Measurements from ENCODE around the gene RASEF. TPM values are rescaled to one million over a fixed set of nuclear protein-coding genes. Genes with fewer than 3 reads are reported as not detected.

Gene RASEF
- total RNA-seq, 1 experiment from 2014 or later: 12.6 TPM

GRCh38 chr9:83034587-83034986 is 28.4 kb downstream of the RASEF start:
- Histone ChIP-seq H3K36me3 (no peaks in the 10 kb centered on the region), H3K4me1 (no peaks in the 10 kb centered on the region), H3K27me3 (no peaks in the 10 kb centered on the region), H3K27ac (no peak overlapping the region), H3K4me3 (no peak overlapping the region), H3K9me3 (replicated peaks) (no peaks in the 10 kb centered on the region)
- no peak for DNase-seq

- Histone ChIP-seq H3K27ac (no peak overlapping the region), H3K27me3 (no peaks in the 10 kb centered on the region), H3K9me3 (replicated peaks) (no peaks in the 10 kb centered on the region), H3K36me3 (no peaks in the 10 kb centered on the region), H3K4me3 (no peak overlapping the region), H3K4me1 (no peaks in the 10 kb centered on the region)
- no peak for DNase-seq
These were observed 28.9 kb downstream of the RASEF start for GRCh38 chr9:83034026-83034425.

GRCh38 chr9:83032065-83032625 is 30.8 kb downstream of the RASEF start:
- H3K27me3 ChIP-seq: no peaks in the 10 kb centered on the region
- no peak for DNase-seq

GRCh38 chr9:83030391-83031107 is 32.4 kb downstream of the RASEF start:
- no peak overlapping the region for H3K4me3 ChIP-seq
- 0 out of 2 replicates have a peak, but pooled peaks cover 4% of the 10 kb centered on the region for H3K9me3 ChIP-seq (replicated peaks)
- no peaks in the 10 kb centered on the region for H3K36me3 ChIP-seq
- H3K27me3 ChIP-seq: no peaks in the 10 kb centered on the region
- DNase-seq: no peak
- no peak overlapping the region for H3K27ac ChIP-seq
- peaks cover 12% of the 10 kb centered on the region for H3K4me1 ChIP-seq

More at GRCh38 chr9:83032065-83032625, 30.8 kb downstream of the RASEF start:
- H3K4me3 ChIP-seq: no peak overlapping the region
- no peaks in the 10 kb centered on the region for H3K36me3 ChIP-seq
- H3K9me3 ChIP-seq (replicated peaks): 0 out of 2 replicates have a peak, but pooled peaks cover 4% of the 10 kb centered on the region
- no peak overlapping the region for H3K27ac ChIP-seq
- H3K4me1 ChIP-seq: peaks cover 6% of the 10 kb centered on the region

GRCh38 chr9:83029531-83030137 is 33.3 kb downstream of the RASEF start:
- no peaks in the 10 kb centered on the region for H3K27me3 ChIP-seq
- no peaks in the 10 kb centered on the region for H3K36me3 ChIP-seq
- H3K9me3 ChIP-seq (replicated peaks): 0 out of 2 replicates have a peak, but pooled peaks cover 4% of the 10 kb centered on the region
- H3K4me1 ChIP-seq: peaks cover 12% of the 10 kb centered on the region
- no peak for DNase-seq
- H3K4me3 ChIP-seq: no peak overlapping the region
- H3K27ac ChIP-seq: no peak overlapping the region

- peak; percentile 30 to 63 for DNase-seq
- Histone ChIP-seq H3K9me3 (replicated peaks) (0 out of 2 replicates have a peak, but pooled peaks cover 4% of the 10 kb centered on the region), H3K4me1 (peaks cover 12% of the 10 kb centered on the region), H3K27me3 (no peaks in the 10 kb centered on the region), H3K27ac (peak overlapping the region; percentile 62), H3K36me3 (no peaks in the 10 kb centered on the region), H3K4me3 (no peak overlapping the region)
These were observed 35.6 kb downstream of the RASEF start for GRCh38 chr9:83027153-83027891.

GRCh38 chr9:83024506-83025125 is 38.3 kb downstream of the RASEF start:
- Histone ChIP-seq H3K4me1 (peaks cover 12% of the 10 kb centered on the region), H3K36me3 (no peaks in the 10 kb centered on the region), H3K4me3 (no peak overlapping the region), H3K9me3 (replicated peaks) (0 out of 2 replicates have a peak, but pooled peaks cover 4% of the 10 kb centered on the region), H3K27ac (no peak overlapping the region), H3K27me3 (no peaks in the 10 kb centered on the region)
- DNase-seq: no peak

GRCh38 chr9:83023151-83023550 is 39.8 kb downstream of the RASEF start:
- H3K4me1 ChIP-seq: peaks cover 12% of the 10 kb centered on the region
- no peaks in the 10 kb centered on the region for H3K9me3 ChIP-seq (replicated peaks)
- no peak overlapping the region for H3K27ac ChIP-seq
- no peaks in the 10 kb centered on the region for H3K27me3 ChIP-seq
- no peak overlapping the region for H3K4me3 ChIP-seq
- H3K36me3 ChIP-seq: no peaks in the 10 kb centered on the region
- no peak for DNase-seq

GRCh38 chr9:83020864-83021263 is 42.1 kb downstream of the RASEF start:
- H3K9me3 ChIP-seq (replicated peaks): no peaks in the 10 kb centered on the region
- no peaks in the 10 kb centered on the region for H3K27me3 ChIP-seq
- H3K4me1 ChIP-seq: no peaks in the 10 kb centered on the region
- no peak overlapping the region for H3K4me3 ChIP-seq
- no peak for DNase-seq
- H3K36me3 ChIP-seq: no peaks in the 10 kb centered on the region
- no peak overlapping the region for H3K27ac ChIP-seq

- no peaks in the 10 kb centered on the region for H3K27me3 ChIP-seq
- no peaks in the 10 kb centered on the region for H3K9me3 ChIP-seq (replicated peaks)
- no peak overlapping the region for H3K4me3 ChIP-seq
- no peaks in the 10 kb centered on the region for H3K4me1 ChIP-seq
- H3K36me3 ChIP-seq: no peaks in the 10 kb centered on the region
- no peak overlapping the region for H3K27ac ChIP-seq
- no peak for DNase-seq
These were observed 42.6 kb downstream of the RASEF start for GRCh38 chr9:83020327-83020726.

- no peak for DNase-seq
- H3K4me3 ChIP-seq: no peak overlapping the region
- H3K36me3 ChIP-seq: no peaks in the 10 kb centered on the region
- no peak overlapping the region for H3K27ac ChIP-seq
- H3K27me3 ChIP-seq: no peaks in the 10 kb centered on the region
- H3K4me1 ChIP-seq: no peaks in the 10 kb centered on the region
- H3K9me3 ChIP-seq (replicated peaks): no peaks in the 10 kb centered on the region
These were observed 43.7 kb downstream of the RASEF start for GRCh38 chr9:83019246-83019645.

GRCh38 chr9:83015897-83016296 is 47.0 kb downstream of the RASEF start:
- no peak overlapping the region for H3K4me3 ChIP-seq
- no peaks in the 10 kb centered on the region for H3K27me3 ChIP-seq
- no peak overlapping the region for H3K27ac ChIP-seq
- no peaks in the 10 kb centered on the region for H3K9me3 ChIP-seq (replicated peaks)
- peaks cover 18% of the 10 kb centered on the region for H3K4me1 ChIP-seq
- DNase-seq: no peak
- no peaks in the 10 kb centered on the region for H3K36me3 ChIP-seq

GRCh38 chr9:83013867-83014605 is 48.9 kb downstream of the RASEF start:
- Histone ChIP-seq H3K27me3 (no peaks in the 10 kb centered on the region), H3K9me3 (replicated peaks) (no peaks in the 10 kb centered on the region), H3K4me3 (no peak overlapping the region), H3K27ac (no peak overlapping the region), H3K36me3 (no peaks in the 10 kb centered on the region), H3K4me1 (peaks cover 18% of the 10 kb centered on the region)
- peak in 1 of 2 experiments; percentile 20 for DNase-seq

Data from SJCRH30 (cell line).